Measurements from ENCODE around the gene IKZF1. TPM values are rescaled to one million over a fixed set of nuclear protein-coding genes. Genes with fewer than 3 reads are reported as not detected.

The IKZF1 gene
- total RNA-seq (2021) (1.9 to 2.4 TPM (median 2.3 TPM) in 3 replicates), Bru-seq, nascent RNA (percentile 32 among the genes with signal in this experiment)
- long read RNA-seq, experiment 1, partial matches to known transcripts: 0 of 3 reads
- long read RNA-seq, experiment 1, other reads (novel, unspliced or antisense): 3 of 3 reads
- long read RNA-seq, experiment 2, partial matches to known transcripts: 0 of 2 reads
- long read RNA-seq, experiment 2, other reads (novel, unspliced or antisense): 2 of 2 reads
- long read RNA-seq, experiment 3: 0 reads

DNA sequence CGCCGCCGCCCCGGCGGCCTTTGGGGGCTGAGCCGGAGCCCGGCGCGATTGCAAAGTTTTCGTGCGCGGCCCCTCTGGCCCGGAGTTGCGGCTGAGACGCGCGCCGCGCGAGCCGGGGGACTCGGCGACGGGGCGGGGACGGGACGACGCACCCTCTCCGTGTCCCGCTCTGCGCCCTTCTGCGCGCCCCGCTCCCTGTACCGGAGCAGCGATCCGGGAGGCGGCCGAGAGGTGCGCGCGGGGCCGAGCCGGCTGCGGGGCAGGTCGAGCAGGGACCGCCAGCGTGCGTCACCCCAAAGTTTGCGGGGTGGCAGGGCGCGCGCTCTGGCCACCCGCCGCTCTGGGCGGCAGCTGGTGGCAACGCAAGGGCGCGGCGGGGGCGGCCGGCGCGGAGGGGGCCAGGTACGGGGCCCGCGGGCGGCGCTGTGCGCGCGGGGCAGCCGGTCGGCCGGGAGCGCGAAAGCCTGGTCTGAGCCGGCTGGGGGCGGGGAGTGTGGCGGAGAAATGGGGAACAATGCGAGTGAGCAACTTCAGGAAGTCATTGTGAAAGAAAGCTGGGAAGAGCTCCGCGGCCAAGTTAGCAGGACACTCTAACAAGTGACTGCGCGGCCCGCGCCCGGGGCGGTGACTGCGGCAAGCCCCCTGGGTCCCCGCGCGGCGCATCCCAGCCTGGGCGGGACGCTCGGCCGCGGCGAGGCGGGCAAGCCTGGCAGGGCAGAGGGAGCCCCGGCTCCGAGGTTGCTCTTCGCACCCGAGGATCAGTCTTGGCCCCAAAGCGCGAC is at the start of gene IKZF1:
Gene IKZF1 (plus strand): TSS at position 588 of the 782 bp plus-strand sequence. CDS start 14,346 bp downstream, outside the sequence.
- H3K27ac Mint-ChIP-seq: no peak within 1 kb of the TSS
- peak within 1 kb of the TSS; percentile 83 for H3K4me3 Mint-ChIP-seq
- peaks cover 58% of the 10 kb centered on the region for H3K27me3 Mint-ChIP-seq (ENCODE audit: low read depth)
- DNase-seq (ENCODE audit: low spot score) (peak; percentile 50), ATAC-seq (peak; percentile 31)
- TF ChIP-seq HMGXB4 (CRISPR knock-in tag; IDR thresholded peaks at IDR 0.05) (0 out of 2 replicates have a peak, but pooled peaks have one; percentile 13), CREM (CRISPR knock-in tag; IDR thresholded peaks at IDR 0.05) (no peak)
- CTCF ChIA-PET: interaction anchor here (0.5 to 1.2 kb wide), 3 partner anchors 9 to 99 kb away, joined by 3 read pairs; no protein-coding TSS in a partner anchor
- H3K36me3 Mint-ChIP-seq: no peaks in the 10 kb centered on the region
- no peaks in the 10 kb centered on the region for H3K9me3 Mint-ChIP-seq
- peaks cover 29% of the 10 kb centered on the region for H3K4me1 Mint-ChIP-seq
- POLR2A ChIA-PET: interaction anchor here (0.6 kb wide), 1 partner anchor 27 kb away, joined by 3 read pairs; no protein-coding TSS in a partner anchor

GRCh38 chr7:50261593-50261992 is 42.9 kb upstream of the IKZF1 start:
- Mint-ChIP-seq H3K4me1 (peaks cover 11% of the 10 kb centered on the region), H3K36me3 (no peaks in the 10 kb centered on the region), H3K27ac (no peak overlapping the region), H3K27me3 (ENCODE audit: low read depth) (peaks cover 2% of the 10 kb centered on the region; the same call in 1 of the 2 replicates), H3K4me3 (no peak overlapping the region), H3K9me3 (no peaks in the 10 kb centered on the region)
- DNase-seq (ENCODE audit: low spot score): no peak
- no peak for TF ChIP-seq NR2C2 (CRISPR knock-in tag; IDR thresholded peaks at IDR 0.05)
- no peak for TF ChIP-seq TEAD4 (CRISPR knock-in tag; IDR thresholded peaks at IDR 0.05)
- TF ChIP-seq HMGXB4 (CRISPR knock-in tag; IDR thresholded peaks at IDR 0.05): no peak
- TF ChIP-seq, protein P1, sequence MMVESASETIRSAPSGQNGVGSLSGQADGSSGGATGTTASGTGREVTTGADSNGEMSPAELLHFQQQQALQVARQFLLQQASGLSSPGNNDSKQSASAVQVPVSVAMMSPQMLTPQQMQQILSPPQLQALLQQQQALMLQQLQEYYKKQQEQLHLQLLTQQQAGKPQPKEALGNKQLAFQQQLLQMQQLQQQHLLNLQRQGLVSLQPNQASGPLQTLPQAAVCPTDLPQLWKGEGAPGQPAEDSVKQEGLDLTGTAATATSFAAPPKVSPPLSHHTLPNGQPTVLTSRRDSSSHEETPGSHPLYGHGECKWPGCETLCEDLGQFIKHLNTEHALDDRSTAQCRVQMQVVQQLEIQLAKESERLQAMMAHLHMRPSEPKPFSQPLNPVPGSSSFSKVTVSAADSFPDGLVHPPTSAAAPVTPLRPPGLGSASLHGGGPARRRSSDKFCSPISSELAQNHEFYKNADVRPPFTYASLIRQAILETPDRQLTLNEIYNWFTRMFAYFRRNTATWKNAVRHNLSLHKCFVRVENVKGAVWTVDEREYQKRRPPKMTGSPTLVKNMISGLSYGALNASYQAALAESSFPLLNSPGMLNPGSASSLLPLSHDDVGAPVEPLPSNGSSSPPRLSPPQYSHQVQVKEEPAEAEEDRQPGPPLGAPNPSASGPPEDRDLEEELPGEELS (CRISPR knock-in tag; IDR thresholded peaks at IDR 0.05): no peak
- no peak for TF ChIP-seq FOXJ3 (CRISPR knock-in tag; IDR thresholded peaks at IDR 0.05; ENCODE audit: borderline replicate concordance)
- TF ChIP-seq ESRRA (CRISPR knock-in tag; IDR thresholded peaks at IDR 0.05; ENCODE audit: borderline replicate concordance): no peak
- TF ChIP-seq MXD4 (CRISPR knock-in tag; IDR thresholded peaks at IDR 0.05; ENCODE audit: borderline replicate concordance): no peak
- TF ChIP-seq, protein P2, sequence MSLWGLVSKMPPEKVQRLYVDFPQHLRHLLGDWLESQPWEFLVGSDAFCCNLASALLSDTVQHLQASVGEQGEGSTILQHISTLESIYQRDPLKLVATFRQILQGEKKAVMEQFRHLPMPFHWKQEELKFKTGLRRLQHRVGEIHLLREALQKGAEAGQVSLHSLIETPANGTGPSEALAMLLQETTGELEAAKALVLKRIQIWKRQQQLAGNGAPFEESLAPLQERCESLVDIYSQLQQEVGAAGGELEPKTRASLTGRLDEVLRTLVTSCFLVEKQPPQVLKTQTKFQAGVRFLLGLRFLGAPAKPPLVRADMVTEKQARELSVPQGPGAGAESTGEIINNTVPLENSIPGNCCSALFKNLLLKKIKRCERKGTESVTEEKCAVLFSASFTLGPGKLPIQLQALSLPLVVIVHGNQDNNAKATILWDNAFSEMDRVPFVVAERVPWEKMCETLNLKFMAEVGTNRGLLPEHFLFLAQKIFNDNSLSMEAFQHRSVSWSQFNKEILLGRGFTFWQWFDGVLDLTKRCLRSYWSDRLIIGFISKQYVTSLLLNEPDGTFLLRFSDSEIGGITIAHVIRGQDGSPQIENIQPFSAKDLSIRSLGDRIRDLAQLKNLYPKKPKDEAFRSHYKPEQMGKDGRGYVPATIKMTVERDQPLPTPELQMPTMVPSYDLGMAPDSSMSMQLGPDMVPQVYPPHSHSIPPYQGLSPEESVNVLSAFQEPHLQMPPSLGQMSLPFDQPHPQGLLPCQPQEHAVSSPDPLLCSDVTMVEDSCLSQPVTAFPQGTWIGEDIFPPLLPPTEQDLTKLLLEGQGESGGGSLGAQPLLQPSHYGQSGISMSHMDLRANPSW (CRISPR knock-in tag; conservative IDR thresholded peaks at IDR 0.05; ENCODE audit: low read depth): no peak
- TF ChIP-seq MYBL2 (CRISPR knock-in tag; IDR thresholded peaks at IDR 0.05): no peak
- no peak for TF ChIP-seq SMAD4 (CRISPR knock-in tag; IDR thresholded peaks at IDR 0.05)
- no peak for TF ChIP-seq RELA (CRISPR knock-in tag; IDR thresholded peaks at IDR 0.05; ENCODE audit: borderline replicate concordance)
- no peak for ATAC-seq
- ChIA-PET CTCF (no interaction called here), POLR2A (no interaction called here)

Measured in WTC11 (cell line).